Measurements from ENCODE around the gene CALB2.

The CALB2 gene

GRCh38 chr16:71426880-71427615, 68.5 kb downstream of the CALB2 start:
- no peak for DNase-seq (ENCODE audit: low spot score)

GRCh38 chr16:71428385-71428784, 69.9 kb downstream of the CALB2 start:
- DNase-seq (ENCODE audit: low spot score): no peak

GRCh38 chr16:71428883-71429282, 70.4 kb downstream of the CALB2 start:
- no peak for DNase-seq (ENCODE audit: low spot score)

GRCh38 chr16:71429581-71429980, 71.1 kb downstream of the CALB2 start:
- no peak for DNase-seq (ENCODE audit: low spot score)

- DNase-seq (ENCODE audit: low spot score): no peak
Measured at GRCh38 chr16:71430744-71431143, 72.2 kb downstream of the CALB2 start.

- no peak for DNase-seq (ENCODE audit: low spot score)
Measured at GRCh38 chr16:71431176-71431575, 72.7 kb downstream of the CALB2 start.

- DNase-seq (ENCODE audit: low spot score): no peak
Measured at GRCh38 chr16:71431991-71432390, 73.5 kb downstream of the CALB2 start.

- DNase-seq (ENCODE audit: low spot score): no peak
Measured at GRCh38 chr16:71432906-71433305, 74.4 kb downstream of the CALB2 start.

GRCh38 chr16:71436473-71436872, 78.0 kb downstream of the CALB2 start:
- no peak for DNase-seq (ENCODE audit: low spot score)

GRCh38 chr16:71439523-71439922, 81.0 kb downstream of the CALB2 start:
- no peak for DNase-seq (ENCODE audit: low spot score)

Measured in SW480 (cell line).